ENCODE data around the gene ATP8B3. TPM values are rescaled to one million over a fixed set of nuclear protein-coding genes. Genes with fewer than 3 reads are reported as not detected.

Gene ATP8B3
- total and polyA plus RNA-seq, 8 donors: 0.15 to 1.4 (median 0.80) TPM; not detected in 4

- Histone ChIP-seq H3K9me3 (peaks cover 13 to 28% (median 24%) of the 10 kb centered on the region in 4 donors), H3K4me1 (peaks cover 0 to 18% (median 3%) of the 10 kb centered on the region in 4 donors), H3K36me3 (no peaks in the 10 kb centered on the region), H3K27ac (no peak overlapping the region), H3K4me3 (no peak overlapping the region), H3K27me3 (peaks cover 38 to 97% (median 63%) of the 10 kb centered on the region in 3 donors)
- DNase-seq: no peak
- intact Hi-C loops (cut with DNase I; ENCODE audit: low total_unique reads): no loop called here
- WGBS, 5 donors: 11 to 35% (median 20%) methylated on average over 29 to 59 of the region's 59 CpGs
- no peak for TF ChIP-seq EP300 (IDR thresholded peaks at IDR 0.05)
- TF ChIP-seq CTCF (IDR thresholded peaks at IDR 0.05): peak in 2 of 7 experiments; percentile 19 to 54
Measured at GRCh38 chr19:1774989-1775772, 36.9 kb downstream of the ATP8B3 start.

GRCh38 chr19:1773184-1773583, 38.9 kb downstream of the ATP8B3 start:
- peaks cover 0 to 18% (median 3%) of the 10 kb centered on the region in 4 donors for H3K4me1 ChIP-seq
- 42 to 54% (median 47%) methylated on average over 8 of the region's 8 CpGs for WGBS, 5 donors
- H3K9me3 ChIP-seq: peaks cover 13 to 30% (median 29%) of the 10 kb centered on the region in 4 donors
- H3K36me3 ChIP-seq: no peaks in the 10 kb centered on the region
- H3K27me3 ChIP-seq: peaks cover 38 to 97% (median 62%) of the 10 kb centered on the region in 3 donors
- intact Hi-C loops (cut with DNase I; ENCODE audit: low total_unique reads): no loop called here
- DNase-seq: no peak
- no peak overlapping the region for H3K4me3 ChIP-seq
- no peak overlapping the region for H3K27ac ChIP-seq
- TF ChIP-seq POLR2AphosphoS5 (IDR thresholded peaks at IDR 0.05) (no peak), POLR2A (IDR thresholded peaks at IDR 0.05) (no peak), EP300 (IDR thresholded peaks at IDR 0.05) (no peak), CTCF (IDR thresholded peaks at IDR 0.05) (no peak)

- 86 to 91% (median 88%) methylated on average over 4 of the region's 4 CpGs for whole genome bisulfite sequencing, 5 donors
- H3K27me3 ChIP-seq: peaks cover 40 to 97% (median 67%) of the 10 kb centered on the region in 3 donors
- no peak overlapping the region for H3K27ac ChIP-seq
- no peaks in the 10 kb centered on the region for H3K36me3 ChIP-seq
- DNase-seq: no peak
- peaks cover 13 to 30% (median 29%) of the 10 kb centered on the region in 4 donors for H3K9me3 ChIP-seq
- TF ChIP-seq CTCF (IDR thresholded peaks at IDR 0.05): no peak
- no peak for TF ChIP-seq POLR2A (IDR thresholded peaks at IDR 0.05)
- no peak for TF ChIP-seq POLR2AphosphoS5 (IDR thresholded peaks at IDR 0.05)
- no peak for TF ChIP-seq EP300 (IDR thresholded peaks at IDR 0.05)
- intact Hi-C loops (cut with DNase I; ENCODE audit: low total_unique reads): no loop called here
- H3K4me1 ChIP-seq: peaks cover 0 to 16% (median 5%) of the 10 kb centered on the region in 4 donors
- no peak overlapping the region for H3K4me3 ChIP-seq
Measured at GRCh38 chr19:1770866-1771576, 41.1 kb downstream of the ATP8B3 start.

- intact Hi-C loops (cut with DNase I; ENCODE audit: low total_unique reads): no loop called here
- Histone ChIP-seq H3K4me3 (no peak overlapping the region), H3K27me3 (peaks cover 39 to 97% (median 67%) of the 10 kb centered on the region in 3 donors), H3K4me1 (peaks cover 0 to 8% (median 3%) of the 10 kb centered on the region in 4 donors), H3K36me3 (no peaks in the 10 kb centered on the region), H3K27ac (no peak overlapping the region), H3K9me3 (peaks cover 7 to 23% (median 21%) of the 10 kb centered on the region in 4 donors)
- WGBS, 5 donors: 5 to 26% (median 17%) methylated on average over 12 of the region's 12 CpGs
- no peak for DNase-seq
- no peak for TF ChIP-seq EP300 (IDR thresholded peaks at IDR 0.05)
Measured at GRCh38 chr19:1769645-1769985, 42.5 kb downstream of the ATP8B3 start.
